DND-41 (cell line): ENCODE measurements around the gene DDC.

Experiments used
- ATAC-seq: fragments of 200-7000 bp; cut with Tn5 transposase; 3 replicates; pipeline ENCODE4 v1.9.1; 2021; ENCODE audit warnings: low read depth; ENCODE audit not compliant: insufficient read depth
- DNase-seq: peaks from one replicate; pipeline ENCODE4 v3.0.0-alpha.2; 2020
- H2AFZ ChIP-seq: 2 replicates; pipeline ENCODE4 v1.6.0; 2012; ENCODE audit warnings: low read depth, low read length
- H3K27ac ChIP-seq: 2 replicates; pipeline ENCODE4 v1.5.1; 2012; ENCODE audit warnings: low read length, inconsistent platforms
- H3K27me3 ChIP-seq: fragments of 200-600 bp; sonication (generic); 2 replicates; pipeline ENCODE4 v1.6.0; 2012; ENCODE audit warnings: low read length, mild to moderate bottlenecking, inconsistent platforms; ENCODE audit not compliant: insufficient read depth, poor library complexity
- H3K36me3 ChIP-seq: 2 replicates; pipeline ENCODE4 v1.5.1; 2012; ENCODE audit warnings: low read length, inconsistent platforms; ENCODE audit not compliant: insufficient read depth
- H3K4me1 ChIP-seq: 2 replicates; pipeline ENCODE4 v1.5.1; 2012; ENCODE audit warnings: mild to moderate bottlenecking, low read length; ENCODE audit not compliant: insufficient read depth
- H3K4me2 ChIP-seq: 2 replicates; pipeline ENCODE4 v1.6.0; 2012; ENCODE audit warnings: mild to moderate bottlenecking, moderate library complexity, low read length, inconsistent platforms; ENCODE audit not compliant: insufficient read depth
- H3K4me3 ChIP-seq, 2 experiments: fragments of 200-600 bp in 1 of 2; shearing (Covaris generic) in 1 of 2; 2 replicates each; pipeline ENCODE4 v1.5.1; 2012 to 2016; ENCODE audit warnings: inconsistent platforms in 2 of 2, low read length in 2 of 2, mild to moderate bottlenecking in 2 of 2, low read depth in 1 of 2, moderate library complexity in 1 of 2
- H3K79me2 ChIP-seq: 2 replicates; pipeline ENCODE4 v1.6.0; 2012; ENCODE audit warnings: low read length, inconsistent platforms; ENCODE audit not compliant: insufficient read depth
- H3K9ac ChIP-seq: 2 replicates; pipeline ENCODE4 v1.6.0; 2012; ENCODE audit warnings: low read depth, mild to moderate bottlenecking, inconsistent platforms, low read length, moderate library complexity
- H3K9me3 ChIP-seq: 2 replicates; pipeline ENCODE4 v1.5.1; 2012; ENCODE audit warnings: low read length, moderate library complexity, mild to moderate bottlenecking, inconsistent platforms; ENCODE audit not compliant: insufficient read depth, severe bottlenecking
- H4K20me1 ChIP-seq: 2 replicates; pipeline ENCODE4 v1.6.0; 2012; ENCODE audit warnings: low read length; ENCODE audit not compliant: insufficient read depth
- CTCF ChIP-seq: IDR thresholded peaks from 2 replicates; pipeline ENCODE4 v1.5.1; 2012; ENCODE audit warnings: borderline replicate concordance, low read length, moderate library complexity, mild to moderate bottlenecking; ENCODE audit not compliant: poor library complexity, severe bottlenecking; ENCODE audit errors: extremely low read depth
- EZH2 ChIP-seq: IDR thresholded peaks from 3 replicates; pipeline ENCODE4 v1.6.1; 2012; ENCODE audit warnings: borderline replicate concordance, low read depth, mild to moderate bottlenecking, moderate library complexity, low read length, inconsistent platforms; ENCODE audit not compliant: severe bottlenecking

DDC gene

GRCh38 chr7:50412973-50413372 lies 152.2 kb downstream of the DDC start:
- H3K9ac ChIP-seq = no peak overlapping the region
- DNase-seq (no peak), ATAC-seq (no peak)
- no peaks in the 10 kb centered on the region for H3K9me3 ChIP-seq
- TF ChIP-seq CTCF = no peak
- TF ChIP-seq EZH2 = no peak
- no peaks in the 10 kb centered on the region for H3K27me3 ChIP-seq
- no peak overlapping the region for H3K27ac ChIP-seq
- H3K4me1 ChIP-seq = peaks cover 8% of the 10 kb centered on the region
- no peak overlapping the region for H3K4me2 ChIP-seq
- no peak overlapping the region for H2AFZ ChIP-seq
- H3K4me3 ChIP-seq = no peak overlapping the region
- H4K20me1 ChIP-seq = no peaks in the 10 kb centered on the region
- no peaks in the 10 kb centered on the region for H3K36me3 ChIP-seq
- no peaks in the 10 kb centered on the region for H3K79me2 ChIP-seq

GRCh38 chr7:50411332-50411731 lies 153.9 kb downstream of the DDC start:
- Histone ChIP-seq H3K79me2 (no peaks in the 10 kb centered on the region), H3K9ac (no peak overlapping the region), H3K9me3 (no peaks in the 10 kb centered on the region), H3K4me3 (no peak overlapping the region), H2AFZ (no peak overlapping the region), H3K27ac (no peak overlapping the region), H3K4me1 (peaks cover 8% of the 10 kb centered on the region), H3K4me2 (no peak overlapping the region), H4K20me1 (no peaks in the 10 kb centered on the region; the same call in 1 of the 2 replicates), H3K36me3 (no peaks in the 10 kb centered on the region), H3K27me3 (no peaks in the 10 kb centered on the region)
- DNase-seq (no peak), ATAC-seq (no peak)
- TF ChIP-seq CTCF (no peak), EZH2 (no peak)

GRCh38 chr7:50409856-50410745 lies 155.1 kb downstream of the DDC start:
- Histone ChIP-seq H3K4me1 (peaks cover 8% of the 10 kb centered on the region), H3K36me3 (no peaks in the 10 kb centered on the region), H2AFZ (no peak overlapping the region), H4K20me1 (no peaks in the 10 kb centered on the region; the same call in 1 of the 2 replicates), H3K9me3 (no peaks in the 10 kb centered on the region), H3K4me3 (no peak overlapping the region), H3K4me2 (no peak overlapping the region), H3K79me2 (no peaks in the 10 kb centered on the region), H3K27ac (peak overlapping the region; percentile 32; the same call in 1 of the 2 replicates), H3K9ac (no peak overlapping the region), H3K27me3 (no peaks in the 10 kb centered on the region)
- ATAC-seq = peak; percentile 80
- no peak for TF ChIP-seq EZH2
- peak; percentile 75 for DNase-seq
